Rectal smooth muscle tissue (tissue), 1 donor: ENCODE data around the gene GAL.

Experiments used
- H3K27ac ChIP-seq: one replicate; pipeline ENCODE4 v1.7.0; 2013; ENCODE audit warnings: low read depth, low read length, inconsistent platforms
- H3K27me3 ChIP-seq: one replicate; pipeline ENCODE4 v1.7.0; 2013; ENCODE audit warnings: low read length; ENCODE audit not compliant: control insufficient read depth, insufficient read depth
- H3K36me3 ChIP-seq: one replicate; pipeline ENCODE4 v1.7.0; 2013; ENCODE audit warnings: low read length; ENCODE audit not compliant: control insufficient read depth, insufficient read depth
- H3K4me1 ChIP-seq: one replicate; pipeline ENCODE4 v1.7.0; 2013; ENCODE audit warnings: low read length; ENCODE audit not compliant: control insufficient read depth, insufficient read depth
- H3K4me3 ChIP-seq: one replicate; pipeline ENCODE4 v1.7.0; 2013; ENCODE audit warnings: low read length
- H3K9ac ChIP-seq: one replicate; pipeline ENCODE4 v1.7.0; 2013; ENCODE audit warnings: low read length

GAL gene

GRCh38 chr11:68710409-68710808, 26.1 kb downstream of the GAL start:
- H3K4me3 ChIP-seq: no peak overlapping the region
- H3K4me1 ChIP-seq: no peaks in the 10 kb centered on the region
- no peak overlapping the region for H3K27ac ChIP-seq
- H3K9ac ChIP-seq: no peak overlapping the region
- H3K27me3 ChIP-seq: peaks cover 3% of the 10 kb centered on the region
- H3K36me3 ChIP-seq: peaks cover 2% of the 10 kb centered on the region

- Histone ChIP-seq H3K4me1 (no peaks in the 10 kb centered on the region), H3K27ac (no peak overlapping the region), H3K9ac (no peak overlapping the region), H3K27me3 (peaks cover 3% of the 10 kb centered on the region), H3K4me3 (no peak overlapping the region), H3K36me3 (peaks cover 2% of the 10 kb centered on the region)
Measured at GRCh38 chr11:68711114-68711513, 26.8 kb downstream of the GAL start.

GRCh38 chr11:68714060-68714856, 29.9 kb downstream of the GAL start:
- Histone ChIP-seq H3K4me1 (no peaks in the 10 kb centered on the region), H3K36me3 (peaks cover 2% of the 10 kb centered on the region), H3K4me3 (no peak overlapping the region), H3K27me3 (no peaks in the 10 kb centered on the region), H3K27ac (no peak overlapping the region), H3K9ac (no peak overlapping the region)

GRCh38 chr11:68715456-68716122, 31.2 kb downstream of the GAL start:
- Histone ChIP-seq H3K27me3 (no peaks in the 10 kb centered on the region), H3K4me3 (no peak overlapping the region), H3K27ac (no peak overlapping the region), H3K4me1 (no peaks in the 10 kb centered on the region), H3K36me3 (peaks cover 2% of the 10 kb centered on the region), H3K9ac (no peak overlapping the region)

GRCh38 chr11:68721075-68721474, 36.7 kb downstream of the GAL start:
- no peak overlapping the region for H3K27ac ChIP-seq

GRCh38 chr11:68722143-68722542, 37.8 kb downstream of the GAL start:
- Histone ChIP-seq H3K4me3 (no peak overlapping the region), H3K9ac (no peak overlapping the region), H3K27ac (no peak overlapping the region), H3K27me3 (no peaks in the 10 kb centered on the region), H3K36me3 (no peaks in the 10 kb centered on the region), H3K4me1 (no peaks in the 10 kb centered on the region)

More at GRCh38 chr11:68721075-68721474, 36.7 kb downstream of the GAL start:
- H3K9ac ChIP-seq: no peak overlapping the region
- H3K4me1 ChIP-seq: no peaks in the 10 kb centered on the region
- no peaks in the 10 kb centered on the region for H3K27me3 ChIP-seq
- H3K36me3 ChIP-seq: no peaks in the 10 kb centered on the region
- no peak overlapping the region for H3K4me3 ChIP-seq

- no peak overlapping the region for H3K27ac ChIP-seq
- no peaks in the 10 kb centered on the region for H3K27me3 ChIP-seq
- no peaks in the 10 kb centered on the region for H3K4me1 ChIP-seq
- no peak overlapping the region for H3K9ac ChIP-seq
- no peak overlapping the region for H3K4me3 ChIP-seq
- H3K36me3 ChIP-seq: no peaks in the 10 kb centered on the region
Measured at GRCh38 chr11:68724293-68724692, 39.9 kb downstream of the GAL start.

- H3K27me3 ChIP-seq: no peaks in the 10 kb centered on the region
- H3K36me3 ChIP-seq: no peaks in the 10 kb centered on the region
- H3K4me3 ChIP-seq: no peak overlapping the region
- H3K27ac ChIP-seq: no peak overlapping the region
- H3K4me1 ChIP-seq: no peaks in the 10 kb centered on the region
- no peak overlapping the region for H3K9ac ChIP-seq
Measured at GRCh38 chr11:68727783-68728182, 43.4 kb downstream of the GAL start.

- Histone ChIP-seq H3K9ac (no peak overlapping the region), H3K4me1 (no peaks in the 10 kb centered on the region), H3K4me3 (no peak overlapping the region), H3K36me3 (no peaks in the 10 kb centered on the region), H3K27me3 (no peaks in the 10 kb centered on the region), H3K27ac (no peak overlapping the region)
Measured at GRCh38 chr11:68734111-68734510, 49.8 kb downstream of the GAL start.

GRCh38 chr11:68735125-68735524, 50.8 kb downstream of the GAL start:
- Histone ChIP-seq H3K27ac (no peak overlapping the region), H3K27me3 (no peaks in the 10 kb centered on the region), H3K36me3 (no peaks in the 10 kb centered on the region), H3K9ac (no peak overlapping the region), H3K4me3 (no peak overlapping the region), H3K4me1 (no peaks in the 10 kb centered on the region)

- no peaks in the 10 kb centered on the region for H3K4me1 ChIP-seq
- no peak overlapping the region for H3K4me3 ChIP-seq
- H3K27ac ChIP-seq: no peak overlapping the region
- no peaks in the 10 kb centered on the region for H3K27me3 ChIP-seq
- no peak overlapping the region for H3K9ac ChIP-seq
- no peaks in the 10 kb centered on the region for H3K36me3 ChIP-seq
Measured at GRCh38 chr11:68735646-68736045, 51.3 kb downstream of the GAL start.
